Subcutaneous adipose tissue (tissue), 4 donors: ENCODE data around the gene ATXN1. TPM values are rescaled to one million over a fixed set of nuclear protein-coding genes. Genes with fewer than 3 reads are reported as not detected.

Experiments
- total RNA-seq, 4 donors: library from RNA; depleted of rRNA; stranded (reverse); fragments of >200 nt; gene quantifications; one replicate each; pipeline ENCODE4 v1.1.0, GENCODE V29; 2016
- TF ChIP-seq, protein P1 (sequence below): fragments of 450-650 bp; IDR thresholded peaks from one replicate; pipeline ENCODE4 v1.5.1; 2016; ENCODE audit warnings: low read depth, mild to moderate bottlenecking, control low read depth, antibody characterized with exemption, moderate library complexity

The ATXN1 gene
- total RNA-seq, 4 donors from 2014 or later, result 27.1 to 35.6 (median 35.1) TPM

GRCh38 chr6:16258709-16259075 is 502.6 kb downstream of the ATXN1 start:
- TF ChIP-seq, protein P1, sequence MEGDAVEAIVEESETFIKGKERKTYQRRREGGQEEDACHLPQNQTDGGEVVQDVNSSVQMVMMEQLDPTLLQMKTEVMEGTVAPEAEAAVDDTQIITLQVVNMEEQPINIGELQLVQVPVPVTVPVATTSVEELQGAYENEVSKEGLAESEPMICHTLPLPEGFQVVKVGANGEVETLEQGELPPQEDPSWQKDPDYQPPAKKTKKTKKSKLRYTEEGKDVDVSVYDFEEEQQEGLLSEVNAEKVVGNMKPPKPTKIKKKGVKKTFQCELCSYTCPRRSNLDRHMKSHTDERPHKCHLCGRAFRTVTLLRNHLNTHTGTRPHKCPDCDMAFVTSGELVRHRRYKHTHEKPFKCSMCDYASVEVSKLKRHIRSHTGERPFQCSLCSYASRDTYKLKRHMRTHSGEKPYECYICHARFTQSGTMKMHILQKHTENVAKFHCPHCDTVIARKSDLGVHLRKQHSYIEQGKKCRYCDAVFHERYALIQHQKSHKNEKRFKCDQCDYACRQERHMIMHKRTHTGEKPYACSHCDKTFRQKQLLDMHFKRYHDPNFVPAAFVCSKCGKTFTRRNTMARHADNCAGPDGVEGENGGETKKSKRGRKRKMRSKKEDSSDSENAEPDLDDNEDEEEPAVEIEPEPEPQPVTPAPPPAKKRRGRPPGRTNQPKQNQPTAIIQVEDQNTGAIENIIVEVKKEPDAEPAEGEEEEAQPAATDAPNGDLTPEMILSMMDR, result no peak

DNA sequence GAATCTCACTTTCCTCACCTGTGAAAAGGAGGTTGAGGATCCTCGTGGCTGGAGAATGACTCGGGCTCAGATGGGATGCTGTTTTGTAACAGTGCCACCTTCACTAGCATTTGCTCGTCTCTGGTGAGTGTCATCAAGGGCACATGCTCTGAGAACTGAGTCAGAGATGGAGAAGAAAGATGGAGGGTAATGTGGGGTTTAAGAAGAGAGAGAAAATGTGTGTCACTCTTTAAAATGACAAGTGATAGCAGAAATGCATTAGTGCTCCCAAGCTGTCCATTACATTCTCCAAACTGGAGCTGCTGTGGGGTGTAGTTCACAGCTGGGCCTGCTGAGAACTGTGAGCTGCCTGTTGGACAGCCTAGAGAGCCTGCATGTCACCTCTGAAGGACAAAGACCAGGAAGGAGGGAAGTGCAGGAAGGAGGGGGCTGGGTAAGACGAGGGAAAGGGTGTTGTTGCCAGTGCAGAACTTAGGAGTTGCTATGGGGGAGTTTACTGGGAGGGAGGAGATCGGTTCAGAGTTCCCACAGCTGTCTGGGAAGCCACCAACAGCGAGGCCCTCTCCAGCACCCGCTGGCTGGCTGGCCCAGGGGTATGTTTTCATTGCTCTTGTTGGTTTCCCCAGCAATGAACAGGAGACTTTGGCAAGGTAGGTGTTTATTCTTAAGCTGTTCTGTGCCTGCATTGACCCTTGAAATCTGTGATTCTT is 503.1 kb downstream of the ATXN1 start:
- TF ChIP-seq, protein P1, result no peak

- TF ChIP-seq, protein P1, result no peak
These were observed 504.5 kb downstream of the ATXN1 start for GRCh38 chr6:16256781-16257180.

GRCh38 chr6:16254535-16254934 is 506.7 kb downstream of the ATXN1 start:
- TF ChIP-seq, protein P1, result no peak

DNA sequence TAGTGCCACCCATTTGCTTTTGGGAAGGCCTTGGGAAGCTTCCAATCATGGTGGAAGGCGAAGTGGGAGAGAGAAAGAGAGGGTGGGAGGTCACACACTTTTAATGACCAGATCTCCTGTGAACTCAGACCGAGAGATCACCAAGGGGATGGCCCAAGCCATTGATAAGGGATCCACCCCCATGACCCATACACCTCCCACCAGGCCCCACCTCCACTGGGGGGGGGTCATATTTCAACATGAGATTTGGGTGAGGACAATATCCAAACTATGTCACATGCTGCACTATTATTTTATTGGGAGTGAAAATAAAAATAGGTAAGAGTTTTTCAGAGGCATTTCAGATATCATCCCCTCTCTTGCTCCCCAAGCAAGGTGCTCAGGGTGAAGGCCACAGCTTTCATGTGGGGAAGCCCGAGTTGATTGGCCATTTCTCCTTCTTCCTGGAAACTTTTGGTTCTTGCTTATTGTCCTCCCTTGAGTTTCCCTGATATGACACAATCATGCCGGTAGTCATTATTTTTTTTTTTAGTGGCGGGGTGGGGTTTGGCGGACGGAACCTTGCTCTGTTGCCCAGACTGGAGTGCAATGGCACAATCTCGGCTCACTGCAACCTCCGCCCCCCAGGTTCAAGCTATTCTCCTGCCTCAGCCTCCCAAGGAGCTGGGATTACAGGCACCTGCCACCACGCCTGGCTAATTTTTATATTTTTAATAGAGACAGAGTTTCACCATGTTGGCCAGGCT is 507.7 kb downstream of the ATXN1 start:
- TF ChIP-seq, protein P1, result no peak

DNA sequence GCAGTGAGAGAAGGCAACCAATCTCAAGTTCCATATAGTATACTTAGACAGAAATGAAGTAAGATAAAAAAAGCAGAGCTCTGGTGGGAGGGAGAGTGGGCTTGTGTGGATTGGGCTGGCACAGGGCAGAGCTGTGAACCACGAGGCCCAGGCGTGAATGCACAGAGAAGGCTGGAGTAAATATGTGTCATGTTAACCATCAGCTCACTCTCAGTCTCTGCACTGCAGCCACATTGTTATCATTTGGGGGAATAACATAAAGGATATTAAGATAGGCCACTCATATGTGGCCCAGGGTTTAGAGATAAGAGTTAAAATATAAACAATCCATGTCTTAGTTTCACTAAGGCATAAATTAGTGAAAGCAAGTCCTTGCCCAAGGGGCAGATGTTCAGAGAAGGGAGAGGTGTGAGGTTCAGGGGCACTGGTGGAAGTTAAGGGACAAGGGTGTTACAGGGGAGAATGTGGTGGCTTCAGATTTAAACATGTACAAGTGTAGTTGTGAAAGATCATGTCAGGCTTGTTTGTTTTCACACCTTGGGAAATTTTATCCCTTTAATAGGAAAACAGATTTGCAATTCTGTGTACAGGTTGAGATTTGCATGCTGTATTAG is 508.5 kb downstream of the ATXN1 start:
- TF ChIP-seq, protein P1, result no peak

GRCh38 chr6:16251706-16252105 is 509.6 kb downstream of the ATXN1 start:
- TF ChIP-seq, protein P1, result no peak
